ENCODE results near the gene WDR41. TPM values are rescaled to one million over a fixed set of nuclear protein-coding genes. Genes with fewer than 3 reads are reported as not detected.

Gene WDR41, protein sequence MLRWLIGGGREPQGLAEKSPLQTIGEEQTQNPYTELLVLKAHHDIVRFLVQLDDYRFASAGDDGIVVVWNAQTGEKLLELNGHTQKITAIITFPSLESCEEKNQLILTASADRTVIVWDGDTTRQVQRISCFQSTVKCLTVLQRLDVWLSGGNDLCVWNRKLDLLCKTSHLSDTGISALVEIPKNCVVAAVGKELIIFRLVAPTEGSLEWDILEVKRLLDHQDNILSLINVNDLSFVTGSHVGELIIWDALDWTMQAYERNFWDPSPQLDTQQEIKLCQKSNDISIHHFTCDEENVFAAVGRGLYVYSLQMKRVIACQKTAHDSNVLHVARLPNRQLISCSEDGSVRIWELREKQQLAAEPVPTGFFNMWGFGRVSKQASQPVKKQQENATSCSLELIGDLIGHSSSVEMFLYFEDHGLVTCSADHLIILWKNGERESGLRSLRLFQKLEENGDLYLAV
- 128 and 146 TPM in 2 replicates for total RNA-seq

GRCh38 chr5:77491783-77492652 is at the start of gene WDR41:
WDR41 (minus strand) TSS chr5:77492316; CDS start chr5:77492220, 96 bp downstream.

Other genes starting within 250 kb of the WDR41 start
- gene OTP, start 146.4 kb upstream of the WDR41 start, total RNA-seq, result not detected in 2 replicates